Urothelium cell line (cell line): ENCODE results near the gene BTD.

ENCODE experiments used
- DNase-seq: peaks from one replicate; pipeline ENCODE4 v3.0.0; 2011; ENCODE audit warnings: low spot score, mixed read lengths
- FAIRE-seq: peaks from 2 replicates; lab custom pipeline; 2011; peaks lifted over from hg19 to GRCh38; lab: Jason Lieb, UNC

BTD gene

GRCh38 chr3:15635121-15635661 is 33.6 kb downstream of the BTD start:
- FAIRE-seq (no peak), DNase-seq (no peak)

GRCh38 chr3:15636028-15636709 is 34.6 kb downstream of the BTD start:
- FAIRE-seq (no peak), DNase-seq (peak; percentile 75)

GRCh38 chr3:15637131-15637951 is 35.8 kb downstream of the BTD start:
- DNase-seq (no peak), FAIRE-seq (no peak)

GRCh38 chr3:15638193-15638890 is 36.8 kb downstream of the BTD start:
- FAIRE-seq (peak; percentile 58), DNase-seq (no peak)

- DNase-seq = no peak
- no peak for FAIRE-seq
Measured at GRCh38 chr3:15638891-15639262, 37.3 kb downstream of the BTD start.

- DNase-seq (no peak), FAIRE-seq (no peak)
Measured at GRCh38 chr3:15645246-15645645, 43.7 kb downstream of the BTD start.

GRCh38 chr3:15645740-15646501 is 44.4 kb downstream of the BTD start:
- FAIRE-seq (no peak), DNase-seq (peak; percentile 86)

- DNase-seq = peak; percentile 89
- no peak for FAIRE-seq
Measured at GRCh38 chr3:15646851-15647511, 45.4 kb downstream of the BTD start.

- FAIRE-seq (no peak), DNase-seq (peak; percentile 69)
Measured at GRCh38 chr3:15647611-15648167, 46.1 kb downstream of the BTD start.

GRCh38 chr3:15649341-15649740 is 47.8 kb downstream of the BTD start:
- FAIRE-seq (no peak), DNase-seq (no peak)

- no peak for FAIRE-seq
- no peak for DNase-seq
Measured at GRCh38 chr3:15649858-15650257, 48.3 kb downstream of the BTD start.

- no peak for FAIRE-seq
- no peak for DNase-seq
Measured at GRCh38 chr3:15651396-15651795, 49.9 kb downstream of the BTD start.

GRCh38 chr3:15653321-15653720 is 51.8 kb downstream of the BTD start:
- DNase-seq (no peak), FAIRE-seq (no peak)

GRCh38 chr3:15654127-15654526 is 52.6 kb downstream of the BTD start:
- DNase-seq (no peak), FAIRE-seq (no peak)

- DNase-seq (no peak), FAIRE-seq (no peak)
Measured at GRCh38 chr3:15654891-15655290, 53.3 kb downstream of the BTD start.

GRCh38 chr3:15656342-15656741 is 54.8 kb downstream of the BTD start:
- DNase-seq (no peak), FAIRE-seq (no peak)

GRCh38 chr3:15657016-15657415 is 55.5 kb downstream of the BTD start:
- DNase-seq (no peak), FAIRE-seq (no peak)

- FAIRE-seq (no peak), DNase-seq (no peak)
Measured at GRCh38 chr3:15659254-15659975, 57.9 kb downstream of the BTD start.
